Brain microvascular endothelial cell (primary cell): ENCODE results near the gene ZNF140.
A peak's percentile ranks its signal among the peaks of the same experiment; 100 is the strongest.

ENCODE experiments used
- DNase-seq: peaks from one replicate; pipeline ENCODE4 v3.0.0-alpha.2; 2020
- H3K27ac ChIP-seq: fragments of 250-450 bp; sonication (Bioruptor Pico); 2 replicates; pipeline ENCODE4 v1.5.1; 2020; ENCODE audit warnings: mild to moderate bottlenecking, moderate library complexity
- H3K27me3 ChIP-seq: fragments of 250-450 bp; sonication (Bioruptor Pico); replicated peaks from 2 replicates; pipeline ENCODE4 v1.5.1; 2020; ENCODE audit warnings: mild to moderate bottlenecking
- H3K36me3 ChIP-seq: fragments of 250-450 bp; sonication (Bioruptor Pico); replicated peaks from 2 replicates; pipeline ENCODE4 v1.5.1; 2020; ENCODE audit warnings: mild to moderate bottlenecking
- H3K4me3 ChIP-seq: 2 replicates; pipeline ENCODE4 v1.5.1; 2011; ENCODE audit warnings: low read depth, mild to moderate bottlenecking, control low read depth, low read length, moderate library complexity
- in situ Hi-C: cut with HindIII; loops from 2 replicates; pipeline ENCODE4 v1.10.0; 2017; ENCODE audit warnings: low sequenced_read_pairs, low pct_ligation_motif_present
- TF ChIP-seq, protein P1 (sequence below): IDR thresholded peaks from 2 replicates; pipeline ENCODE4 v1.5.1; 2011; ENCODE audit warnings: low read depth, mild to moderate bottlenecking, moderate library complexity, low read length, control low read depth, inconsistent platforms; ENCODE audit errors: missing control alignments

ZNF140 gene

DNA sequence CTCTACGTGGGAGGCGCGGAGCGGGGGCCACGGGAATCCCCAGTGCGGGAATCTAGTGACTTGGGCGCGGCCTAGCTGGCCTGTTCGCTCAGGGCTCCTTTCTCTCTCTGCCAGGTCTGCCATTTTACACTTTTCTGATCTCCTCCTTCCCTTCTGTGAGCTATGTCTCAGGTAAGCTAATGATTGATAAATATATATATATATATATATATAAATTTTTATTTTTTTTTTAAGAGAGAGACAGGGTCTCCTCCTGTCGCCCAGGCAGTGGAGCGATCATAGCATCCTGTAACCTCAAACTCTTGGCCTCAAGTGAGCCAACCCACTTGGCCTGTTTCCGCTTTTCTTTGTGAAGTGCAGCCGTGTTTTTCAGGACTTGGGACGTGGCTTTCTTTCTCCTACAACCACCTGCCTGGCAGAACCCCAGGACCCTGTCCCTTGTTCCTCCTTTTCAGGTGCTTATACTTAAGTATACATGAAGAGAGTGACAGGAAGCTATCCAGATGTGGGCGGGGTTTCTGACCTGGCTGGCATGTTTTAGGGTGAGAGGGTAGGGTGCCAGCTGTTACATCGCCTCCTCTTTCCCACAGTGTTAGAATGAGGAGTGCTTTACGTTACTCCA is 547 bp downstream of the ZNF140 start:
- Histone ChIP-seq H3K36me3 (peaks cover 38% of the 10 kb centered on the region), H3K4me3 (peak overlapping the region; percentile 92), H3K27ac (peak overlapping the region; percentile 99), H3K27me3 (no peaks in the 10 kb centered on the region)
- DNase-seq, result no peak
- in situ Hi-C loops, result no loop called here
- TF ChIP-seq, protein P1, sequence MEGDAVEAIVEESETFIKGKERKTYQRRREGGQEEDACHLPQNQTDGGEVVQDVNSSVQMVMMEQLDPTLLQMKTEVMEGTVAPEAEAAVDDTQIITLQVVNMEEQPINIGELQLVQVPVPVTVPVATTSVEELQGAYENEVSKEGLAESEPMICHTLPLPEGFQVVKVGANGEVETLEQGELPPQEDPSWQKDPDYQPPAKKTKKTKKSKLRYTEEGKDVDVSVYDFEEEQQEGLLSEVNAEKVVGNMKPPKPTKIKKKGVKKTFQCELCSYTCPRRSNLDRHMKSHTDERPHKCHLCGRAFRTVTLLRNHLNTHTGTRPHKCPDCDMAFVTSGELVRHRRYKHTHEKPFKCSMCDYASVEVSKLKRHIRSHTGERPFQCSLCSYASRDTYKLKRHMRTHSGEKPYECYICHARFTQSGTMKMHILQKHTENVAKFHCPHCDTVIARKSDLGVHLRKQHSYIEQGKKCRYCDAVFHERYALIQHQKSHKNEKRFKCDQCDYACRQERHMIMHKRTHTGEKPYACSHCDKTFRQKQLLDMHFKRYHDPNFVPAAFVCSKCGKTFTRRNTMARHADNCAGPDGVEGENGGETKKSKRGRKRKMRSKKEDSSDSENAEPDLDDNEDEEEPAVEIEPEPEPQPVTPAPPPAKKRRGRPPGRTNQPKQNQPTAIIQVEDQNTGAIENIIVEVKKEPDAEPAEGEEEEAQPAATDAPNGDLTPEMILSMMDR, result no peak

GRCh38 chr12:133083345-133083744 is 2.6 kb downstream of the ZNF140 start:
- Histone ChIP-seq H3K27me3 (no peaks in the 10 kb centered on the region), H3K4me3 (no peak overlapping the region), H3K27ac (no peak overlapping the region), H3K36me3 (peaks cover 55% of the 10 kb centered on the region)
- DNase-seq, result no peak
- TF ChIP-seq, protein P1, result no peak
- in situ Hi-C loops, result no loop called here

GRCh38 chr12:133105620-133106019 is 24.9 kb downstream of the ZNF140 start:
- in situ Hi-C loops, result no loop called here
- Histone ChIP-seq H3K27me3 (no peaks in the 10 kb centered on the region), H3K27ac (no peak overlapping the region), H3K4me3 (no peak overlapping the region), H3K36me3 (peaks cover 53% of the 10 kb centered on the region)
- DNase-seq, result no peak
- TF ChIP-seq, protein P1, result no peak

DNA sequence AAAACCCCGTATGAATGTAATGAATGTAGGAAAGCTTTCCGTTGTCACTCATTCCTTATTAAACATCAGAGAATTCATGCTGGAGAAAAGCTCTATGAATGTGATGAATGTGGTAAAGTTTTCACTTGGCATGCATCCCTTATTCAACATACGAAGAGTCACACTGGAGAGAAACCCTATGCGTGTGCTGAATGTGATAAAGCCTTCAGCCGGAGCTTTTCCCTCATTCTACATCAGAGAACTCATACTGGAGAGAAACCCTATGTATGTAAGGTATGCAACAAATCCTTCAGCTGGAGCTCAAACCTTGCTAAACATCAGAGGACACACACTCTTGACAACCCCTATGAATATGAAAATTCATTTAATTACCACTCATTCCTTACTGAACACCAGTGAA is 25.5 kb downstream of the ZNF140 start:
- no peak overlapping the region for H3K4me3 ChIP-seq
- TF ChIP-seq, protein P1, result no peak
- DNase-seq, result no peak
- no peaks in the 10 kb centered on the region for H3K27me3 ChIP-seq
- peaks cover 49% of the 10 kb centered on the region for H3K36me3 ChIP-seq
- in situ Hi-C loops, result no loop called here
- no peak overlapping the region for H3K27ac ChIP-seq

DNA sequence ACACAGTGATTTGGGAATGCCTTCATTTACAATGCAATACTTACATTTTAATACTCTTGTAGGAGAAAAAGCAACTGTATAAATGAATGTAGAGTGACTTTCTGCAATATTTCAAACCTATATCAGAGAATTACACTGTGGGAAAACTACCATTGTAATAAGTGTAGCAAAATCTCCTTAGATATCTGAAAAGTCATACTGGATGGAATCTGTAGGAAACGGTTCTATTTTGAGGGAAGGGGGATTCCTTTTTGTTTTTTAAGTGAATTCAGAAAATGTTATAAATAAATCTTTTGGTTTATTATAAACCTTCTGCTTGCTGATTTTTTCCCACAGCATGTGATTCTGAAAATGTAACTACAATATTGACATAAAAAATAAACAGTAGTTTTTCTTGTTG is 26.4 kb downstream of the ZNF140 start:
- no peak for DNase-seq
- Histone ChIP-seq H3K36me3 (peaks cover 41% of the 10 kb centered on the region), H3K4me3 (no peak overlapping the region), H3K27ac (no peak overlapping the region), H3K27me3 (no peaks in the 10 kb centered on the region)
- in situ Hi-C loops, result no loop called here
- TF ChIP-seq, protein P1, result no peak

GRCh38 chr12:133108150-133108549 is 27.4 kb downstream of the ZNF140 start:
- DNase-seq, result no peak
- Histone ChIP-seq H3K4me3 (no peak overlapping the region), H3K27ac (no peak overlapping the region), H3K27me3 (no peaks in the 10 kb centered on the region), H3K36me3 (peaks cover 33% of the 10 kb centered on the region)
- in situ Hi-C loops, result no loop called here
- TF ChIP-seq, protein P1, result no peak
